ENCODE data around the gene NFE2L3. TPM values are rescaled to one million over a fixed set of nuclear protein-coding genes. Genes with fewer than 3 reads are reported as not detected.

The NFE2L3 gene
- total and polyA plus RNA-seq, 9 of the 15 experiments (the other 6 are each of a cell fraction or from before 2014, with no cell fraction given) = 2.9 to 16.9 (median 12.4) TPM

DNA sequence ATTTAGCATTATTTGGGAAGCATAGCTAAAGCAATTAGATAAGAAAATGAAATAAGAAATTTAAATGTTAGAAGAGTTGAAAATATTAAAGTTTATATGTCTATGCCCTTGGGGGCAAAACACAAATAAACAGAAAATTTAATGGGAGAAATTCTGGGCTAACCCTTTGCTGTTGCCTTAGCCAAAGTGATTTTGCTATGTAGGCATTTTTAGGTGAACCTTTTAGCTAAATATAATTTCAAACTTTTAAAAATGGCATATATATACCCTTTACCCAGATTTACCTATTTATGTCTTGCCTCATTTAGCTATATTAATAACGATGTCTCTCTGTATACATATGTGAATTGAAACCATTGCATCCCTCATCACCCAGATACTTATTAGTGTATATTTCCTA, 20.1 kb downstream of the NFE2L3 start (continued):
- TF ChIP-seq DEAF1 (CRISPR knock-in tag; IDR thresholded peaks at IDR 0.05) = no peak
- TF ChIP-seq NUFIP1 (IDR thresholded peaks at IDR 0.05; ENCODE audit: partially characterized antibody) = no peak
- TF ChIP-seq E2F3 (CRISPR knock-in tag; IDR thresholded peaks at IDR 0.05) = no peak
- TF ChIP-seq PRDM10 (IDR thresholded peaks at IDR 0.05; ENCODE audit: partially characterized antibody) = no peak
- TF ChIP-seq GABPA (tag; conservative IDR thresholded peaks at IDR 0.05; ENCODE audit: low read depth) = no peak
- TF ChIP-seq KDM1A (IDR thresholded peaks at IDR 0.05) = no peak
- TF ChIP-seq ZNF707 (CRISPR knock-in tag; conservative IDR thresholded peaks at IDR 0.05) = no peak
- TF ChIP-seq, protein P1, sequence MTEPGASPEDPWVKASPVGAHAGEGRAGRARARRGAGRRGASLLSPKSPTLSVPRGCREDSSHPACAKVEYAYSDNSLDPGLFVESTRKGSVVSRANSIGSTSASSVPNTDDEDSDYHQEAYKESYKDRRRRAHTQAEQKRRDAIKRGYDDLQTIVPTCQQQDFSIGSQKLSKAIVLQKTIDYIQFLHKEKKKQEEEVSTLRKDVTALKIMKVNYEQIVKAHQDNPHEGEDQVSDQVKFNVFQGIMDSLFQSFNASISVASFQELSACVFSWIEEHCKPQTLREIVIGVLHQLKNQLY (CRISPR knock-in tag; conservative IDR thresholded peaks at IDR 0.05) = no peak
- TF ChIP-seq ZNF444 (CRISPR knock-in tag; IDR thresholded peaks at IDR 0.05) = no peak
- no peak for TF ChIP-seq ZBED1 (IDR thresholded peaks at IDR 0.05)
- TF ChIP-seq ZNF766 (CRISPR knock-in tag; conservative IDR thresholded peaks at IDR 0.05) = no peak
- peak; percentile 40; the same call in 1 of the 2 replicates for TF ChIP-seq MAFG (tag; conservative IDR thresholded peaks at IDR 0.05)
- no peak for TF ChIP-seq SAFB (IDR thresholded peaks at IDR 0.05; ENCODE audit: borderline replicate concordance, low read depth, low read length)
- TF ChIP-seq ZNF511 (CRISPR knock-in tag; IDR thresholded peaks at IDR 0.05) = no peak
- TF ChIP-seq FOXJ2 (tag; IDR thresholded peaks at IDR 0.05) = no peak
- TF ChIP-seq SIX5 (IDR thresholded peaks at IDR 0.05; ENCODE audit: borderline replicate concordance in 1 of 2, insufficient read depth in 1 of 2, low read depth in 1 of 2, low read length in 2 of 2) = no peak
- no peak for TF ChIP-seq POLR2B (IDR thresholded peaks at IDR 0.05; ENCODE audit: low read depth, partially characterized antibody)
- peak; percentile 69; the same call in 1 of the 2 replicates for TF ChIP-seq ZNF316 (IDR thresholded peaks at IDR 0.05)
- TF ChIP-seq ZNF232 (CRISPR knock-in tag; IDR thresholded peaks at IDR 0.05) = no peak
- TF ChIP-seq MAFF (IDR thresholded peaks at IDR 0.05; ENCODE audit: low read length) = peak; percentile 60
- TF ChIP-seq KLF13 (tag; IDR thresholded peaks at IDR 0.05; ENCODE audit: borderline replicate concordance, low read depth) = no peak
- no peak for TF ChIP-seq SMAD3 (CRISPR knock-in tag; conservative IDR thresholded peaks at IDR 0.05)
- peak; percentile 46; the same call in 1 of the 2 replicates for TF ChIP-seq MAFK (IDR thresholded peaks at IDR 0.05; ENCODE audit: low read length)
- TF ChIP-seq ZNF134 (CRISPR knock-in tag; conservative IDR thresholded peaks at IDR 0.05) = no peak
- TF ChIP-seq TEAD1 (CRISPR knock-in tag; IDR thresholded peaks at IDR 0.05) = no peak
